Measurements from ENCODE around the gene PPFIA1. TPM values are rescaled to one million over a fixed set of nuclear protein-coding genes. Genes with fewer than 3 reads are reported as not detected.

PPFIA1 gene
- total RNA-seq, 1 experiment from 2014 or later = 86.8 TPM

DNA sequence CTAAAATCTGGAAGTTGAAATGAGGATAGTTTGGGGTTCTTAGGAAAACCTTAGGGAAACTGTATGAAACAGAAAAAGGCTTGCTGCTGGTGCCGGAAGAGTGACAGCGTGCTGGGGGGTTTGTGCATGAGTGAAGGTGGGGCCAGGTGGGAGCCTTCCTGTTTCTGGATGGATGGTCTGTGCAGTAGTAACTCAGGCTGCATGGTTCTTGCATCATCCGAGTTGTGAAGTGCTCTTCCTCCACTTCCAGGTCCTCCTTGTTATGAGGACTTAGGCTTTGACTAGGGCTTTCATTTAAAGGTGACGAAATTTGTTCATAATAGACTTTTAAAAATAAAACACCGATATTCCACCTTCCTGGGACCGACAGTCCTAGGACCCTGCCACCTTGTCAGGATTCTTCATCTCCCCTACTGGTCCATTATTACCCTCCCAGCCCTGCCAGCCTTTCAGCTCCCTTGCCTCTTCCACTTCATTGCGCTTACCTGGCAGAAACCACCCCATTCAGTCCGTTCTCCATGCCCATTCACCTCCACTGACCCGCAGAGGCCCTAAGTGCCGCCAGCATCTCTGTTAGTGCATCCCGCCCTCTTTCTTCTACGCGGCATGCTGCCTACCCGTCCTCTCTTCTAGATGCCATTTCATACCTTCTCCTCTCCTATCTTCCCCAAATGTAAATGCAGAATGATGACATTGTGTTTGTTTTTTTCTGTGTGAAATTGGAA is 47.3 kb downstream of the PPFIA1 start:
- H3K79me2 ChIP-seq (ENCODE audit: low read depth) = peaks cover 32% of the 10 kb centered on the region
- intact Hi-C loops (cut with micrococcal nuclease; ENCODE audit: unreplicated experiment) = no loop called here
- CTCF ChIA-PET = no interaction called here
- H3K27me3 ChIP-seq (ENCODE audit: insufficient read depth, low read depth) = no peaks in the 10 kb centered on the region
- no peaks in the 10 kb centered on the region for H3K4me1 ChIP-seq (replicated peaks; ENCODE audit: insufficient read depth)
- TF ChIP-seq CTCF (conservative IDR thresholded peaks at IDR 0.05) (no peak), EZH2 (IDR thresholded peaks at IDR 0.05; ENCODE audit: low read depth) (no peak)
- no peaks in the 10 kb centered on the region for H3K9me3 ChIP-seq (ENCODE audit: insufficient read depth, low read depth)
- H3K4me3 ChIP-seq = no peak overlapping the region
- POLR2A ChIA-PET (ENCODE audit: unreplicated experiment) = no interaction called here
- H3K9me2 ChIP-seq (ENCODE audit: insufficient read depth) = no peaks in the 10 kb centered on the region
- H3K36me3 ChIP-seq (ENCODE audit: low read depth) = peaks cover 14% of the 10 kb centered on the region
- H3K4me2 ChIP-seq = no peak overlapping the region
- DNase-seq = no peak
- peaks cover 19% of the 10 kb centered on the region; the same call in 1 of the 2 replicates for H3F3A ChIP-seq (ENCODE audit: insufficient read depth, low read depth)
- no peak overlapping the region for H2AFZ ChIP-seq
- peaks cover 31% of the 10 kb centered on the region for H4K20me1 ChIP-seq (ENCODE audit: insufficient read depth)
- no peak overlapping the region for H3K27ac ChIP-seq
- no TSS peak for BruUV-seq (replicated peaks)

DNA sequence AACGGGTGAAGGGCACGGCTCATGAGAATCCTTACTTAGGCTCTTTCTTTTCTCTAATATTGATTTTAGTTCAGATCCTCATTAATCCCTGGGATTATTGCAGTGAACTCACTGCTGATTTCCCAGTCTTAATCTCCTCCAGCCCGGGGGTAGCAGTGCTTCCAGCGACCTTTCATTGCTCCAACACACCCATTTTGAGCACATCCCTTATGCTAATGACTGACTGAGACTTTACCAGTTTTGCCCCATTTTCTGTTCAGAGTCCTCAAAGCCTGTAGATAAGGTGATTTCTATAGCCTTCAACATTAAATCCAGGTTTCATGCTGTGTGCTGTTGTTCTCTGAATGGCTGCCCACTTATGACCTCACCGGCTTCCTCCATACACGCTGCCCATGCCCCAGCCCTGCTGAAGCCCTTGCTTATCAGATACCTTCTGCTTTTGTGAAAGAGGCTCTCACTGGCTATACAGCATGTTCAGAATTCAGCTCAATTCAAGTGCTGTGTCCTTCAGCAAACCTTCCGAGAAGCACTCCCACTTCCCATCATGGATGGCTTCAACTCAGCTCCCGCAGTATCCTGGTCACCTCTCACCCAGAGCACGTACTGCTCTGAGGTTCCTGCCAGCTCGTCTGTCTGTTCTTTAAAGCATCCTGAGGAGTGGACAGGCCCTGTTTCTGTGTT is 49.0 kb downstream of the PPFIA1 start:
- Histone ChIP-seq H3K4me2 (no peak overlapping the region), H3K36me3 (ENCODE audit: low read depth) (peaks cover 20% of the 10 kb centered on the region), H3F3A (ENCODE audit: insufficient read depth, low read depth) (peaks cover 20% of the 10 kb centered on the region), H2AFZ (no peak overlapping the region), H3K79me2 (ENCODE audit: low read depth) (peaks cover 19% of the 10 kb centered on the region), H3K4me3 (no peak overlapping the region), H3K27me3 (ENCODE audit: insufficient read depth, low read depth) (no peaks in the 10 kb centered on the region), H4K20me1 (ENCODE audit: insufficient read depth) (peaks cover 32% of the 10 kb centered on the region), H3K9me2 (ENCODE audit: insufficient read depth) (no peaks in the 10 kb centered on the region), H3K27ac (no peak overlapping the region), H3K9me3 (ENCODE audit: insufficient read depth, low read depth) (no peaks in the 10 kb centered on the region), H3K4me1 (replicated peaks; ENCODE audit: insufficient read depth) (no peaks in the 10 kb centered on the region; the same call in 1 of the 2 replicates)
- TF ChIP-seq CTCF (conservative IDR thresholded peaks at IDR 0.05) (no peak), EZH2 (IDR thresholded peaks at IDR 0.05; ENCODE audit: low read depth) (no peak)
- intact Hi-C loops (cut with micrococcal nuclease; ENCODE audit: unreplicated experiment) = no loop called here
- no peak for DNase-seq
- POLR2A ChIA-PET (ENCODE audit: unreplicated experiment) = interaction anchor here (0.6 kb wide), 1 partner anchor 323 kb away, joined by 9 read pairs; no protein-coding TSS in a partner anchor
- CTCF ChIA-PET = interaction anchor here (0.6 kb wide), 1 partner anchor 407 kb away, joined by 3 read pairs; no protein-coding TSS in a partner anchor
- no TSS peak for BruUV-seq (replicated peaks)

GRCh38 chr11:70322666-70323065 is 52.2 kb downstream of the PPFIA1 start:
- intact Hi-C loops (cut with micrococcal nuclease; ENCODE audit: unreplicated experiment) = no loop called here
- POLR2A ChIA-PET (ENCODE audit: unreplicated experiment) = no interaction called here
- CTCF ChIA-PET = no interaction called here
- peaks cover 18% of the 10 kb centered on the region for H4K20me1 ChIP-seq (ENCODE audit: insufficient read depth)
- H3K9me2 ChIP-seq (ENCODE audit: insufficient read depth) = no peaks in the 10 kb centered on the region
- H3K9me3 ChIP-seq (ENCODE audit: insufficient read depth, low read depth) = no peaks in the 10 kb centered on the region
- DNase-seq = no peak
- H3K27me3 ChIP-seq (ENCODE audit: insufficient read depth, low read depth) = no peaks in the 10 kb centered on the region
- H3K27ac ChIP-seq = no peak overlapping the region
- H3F3A ChIP-seq (ENCODE audit: insufficient read depth, low read depth) = peaks cover 31% of the 10 kb centered on the region
- H3K4me2 ChIP-seq = no peak overlapping the region
- BruUV-seq (replicated peaks) = no TSS peak
- no peak for TF ChIP-seq EZH2 (IDR thresholded peaks at IDR 0.05; ENCODE audit: low read depth)
- TF ChIP-seq CTCF (conservative IDR thresholded peaks at IDR 0.05) = no peak
- no peaks in the 10 kb centered on the region; the same call in 1 of the 2 replicates for H3K4me1 ChIP-seq (replicated peaks; ENCODE audit: insufficient read depth)
- peaks cover 19% of the 10 kb centered on the region for H3K79me2 ChIP-seq (ENCODE audit: low read depth)
- peaks cover 45% of the 10 kb centered on the region for H3K36me3 ChIP-seq (ENCODE audit: low read depth)
- no peak overlapping the region for H2AFZ ChIP-seq
- H3K4me3 ChIP-seq = no peak overlapping the region
